CD4-positive, alpha-beta T cell treated with Interleukin-6 for 4 hours (primary cell): Measurements from ENCODE around the gene SLC24A2.

ENCODE experiments used
- DNase-seq: peaks from one replicate; pipeline ENCODE4 v3.0.0-alpha.2; 2020; ENCODE audit warnings: mixed read lengths

Gene SLC24A2

DNA sequence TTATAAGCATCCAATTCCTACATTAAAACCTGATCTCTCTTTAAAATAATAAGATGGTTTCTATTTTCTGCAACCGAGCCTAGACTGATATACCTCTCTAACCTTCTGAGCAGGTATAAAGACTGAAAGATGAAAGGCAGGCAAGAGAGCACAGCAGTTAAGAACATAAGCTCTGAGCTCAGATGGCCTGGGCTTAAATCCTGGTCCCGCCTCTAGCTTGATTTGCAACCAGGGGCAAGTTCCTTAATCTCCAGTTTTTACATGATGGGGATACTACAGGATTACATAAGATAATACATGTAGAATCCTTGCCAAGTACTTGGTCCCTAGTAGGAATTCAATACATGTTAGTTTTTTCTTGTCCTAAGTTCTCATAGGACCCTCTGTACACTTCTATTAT lies 33.9 kb downstream of the SLC24A2 start:
- DNase-seq: no peak

DNA sequence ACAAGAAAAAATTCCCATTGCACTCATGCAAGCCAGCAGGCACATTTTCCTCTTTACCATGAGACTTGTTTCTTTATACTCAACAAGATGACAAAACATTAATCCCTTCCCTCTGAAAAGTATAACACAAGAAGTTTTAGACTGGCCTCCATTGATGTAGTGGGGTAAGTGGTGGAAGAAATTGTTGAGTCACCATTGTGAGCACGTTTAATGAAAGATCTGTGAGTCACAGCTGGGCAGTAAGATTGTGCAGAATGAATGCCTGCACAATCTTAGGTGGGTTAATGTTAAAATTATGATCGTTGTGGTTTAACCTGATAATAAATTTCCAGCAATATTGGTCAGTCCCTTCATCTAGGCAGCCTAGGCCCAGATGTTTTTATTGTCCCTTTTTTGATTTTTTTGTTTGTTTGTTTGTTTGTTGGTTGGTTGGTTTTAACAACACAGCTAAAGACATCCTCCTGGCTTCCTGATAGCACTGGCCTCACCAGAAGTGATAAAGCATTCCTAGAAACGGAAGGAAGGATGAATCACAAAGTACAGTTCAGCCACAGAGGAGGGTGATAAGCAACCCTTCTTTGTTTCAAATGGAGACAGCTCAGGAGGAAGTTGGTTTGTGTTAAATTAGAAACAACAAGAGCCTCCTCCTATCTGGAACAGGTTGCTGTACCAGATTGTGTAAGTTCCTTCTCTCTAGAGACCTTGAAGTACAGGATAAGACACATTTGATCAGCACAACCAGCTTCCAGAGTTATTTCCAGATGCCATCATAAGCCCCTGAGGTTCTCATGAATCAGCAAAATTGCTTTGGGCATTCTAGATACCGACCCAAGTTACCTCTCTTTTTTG lies 40.3 kb downstream of the SLC24A2 start:
- DNase-seq: no peak

DNA sequence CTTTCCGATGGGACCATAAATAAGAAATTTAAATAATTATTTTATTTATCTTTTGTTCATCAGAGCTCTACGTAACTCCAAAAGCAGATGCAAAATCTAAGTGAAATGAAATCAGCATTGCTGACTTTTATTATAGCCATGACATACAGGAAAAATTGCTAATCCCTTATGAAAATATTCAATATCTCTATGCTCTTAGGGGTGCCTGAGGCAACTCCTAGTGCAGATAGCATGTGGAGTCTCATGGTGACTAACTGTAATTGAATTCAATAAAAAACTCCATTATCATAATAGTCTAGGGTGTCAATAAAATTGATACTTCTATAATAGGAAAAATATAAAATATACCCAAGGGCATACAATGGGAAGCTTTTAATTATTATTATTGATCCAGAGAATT lies 42.6 kb downstream of the SLC24A2 start:
- no peak for DNase-seq

DNA sequence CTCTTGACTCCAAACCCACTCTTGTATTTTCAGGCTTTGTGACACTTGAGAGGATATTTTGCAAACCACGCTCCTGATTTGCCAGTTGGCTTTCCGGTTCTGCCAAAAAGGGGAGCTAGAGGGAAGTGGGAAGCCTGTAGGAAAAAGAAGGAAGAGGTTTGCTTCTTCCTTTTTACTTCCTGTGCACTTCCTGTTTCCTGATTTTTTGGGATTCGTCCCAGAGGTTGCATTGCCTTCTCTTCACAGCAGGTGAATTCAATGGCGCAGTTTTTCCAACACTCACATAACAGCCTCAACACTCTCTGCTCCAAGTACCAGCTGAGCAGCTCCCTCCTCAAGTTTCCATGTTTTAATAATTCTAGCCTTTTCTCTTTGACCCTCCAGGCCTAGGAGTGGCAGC lies 47.7 kb downstream of the SLC24A2 start:
- no peak for DNase-seq
